Nephron progenitor cell (in vitro differentiated cells): ENCODE measurements around the gene MEF2D.

ENCODE experiments used
- DNase-seq: peaks from one replicate; pipeline ENCODE4 v3.0.0; 2021
- H3K27ac Mint-ChIP-seq: 2 replicates; pipeline ENCODE4 v1.8.0; 2021; ENCODE audit warnings: mild to moderate bottlenecking, moderate library complexity, mixed read lengths
- H3K27me3 Mint-ChIP-seq: 2 replicates; pipeline ENCODE4 v1.8.0; 2021; ENCODE audit warnings: mild to moderate bottlenecking, low read depth, mixed read lengths; ENCODE audit not compliant: poor library complexity
- H3K36me3 Mint-ChIP-seq: 2 replicates; pipeline ENCODE4 v1.8.0; 2021; ENCODE audit warnings: low read depth, mixed read lengths
- H3K4me1 Mint-ChIP-seq: 2 replicates; pipeline ENCODE4 v1.8.0; 2021; ENCODE audit warnings: mixed read lengths
- H3K4me3 Mint-ChIP-seq: 2 replicates; pipeline ENCODE4 v1.8.0; 2021; ENCODE audit warnings: mild to moderate bottlenecking, moderate library complexity, mixed read lengths
- H3K9me3 Mint-ChIP-seq: 2 replicates; pipeline ENCODE4 v1.8.0; 2021; ENCODE audit warnings: mild to moderate bottlenecking, moderate library complexity, mixed read lengths
- CTCF ChIP-seq: fragments of 200-600 bp; sonication (generic); IDR thresholded peaks from 2 replicates; pipeline ENCODE4 v1.5.0; 2021; ENCODE audit warnings: antibody characterized with exemption

MEF2D gene

GRCh38 chr1:156494309-156494895 is 6.2 kb downstream of the MEF2D start:
- H3K36me3 Mint-ChIP-seq, result no peaks in the 10 kb centered on the region
- no peak for DNase-seq
- H3K27me3 Mint-ChIP-seq, result no peaks in the 10 kb centered on the region
- H3K4me1 Mint-ChIP-seq, result peaks cover 96% of the 10 kb centered on the region
- no peak for TF ChIP-seq CTCF
- H3K27ac Mint-ChIP-seq, result no peak overlapping the region
- H3K9me3 Mint-ChIP-seq, result no peaks in the 10 kb centered on the region
- H3K4me3 Mint-ChIP-seq, result no peak overlapping the region

GRCh38 chr1:156493742-156494141 is 6.8 kb downstream of the MEF2D start:
- Mint-ChIP-seq H3K4me1 (peaks cover 97% of the 10 kb centered on the region), H3K27ac (no peak overlapping the region), H3K4me3 (no peak overlapping the region), H3K27me3 (no peaks in the 10 kb centered on the region), H3K36me3 (no peaks in the 10 kb centered on the region), H3K9me3 (no peaks in the 10 kb centered on the region)
- no peak for TF ChIP-seq CTCF
- no peak for DNase-seq

GRCh38 chr1:156493154-156493631 is 7.4 kb downstream of the MEF2D start:
- TF ChIP-seq CTCF, result no peak
- H3K4me3 Mint-ChIP-seq, result no peak overlapping the region
- no peak for DNase-seq
- no peaks in the 10 kb centered on the region for H3K27me3 Mint-ChIP-seq
- H3K27ac Mint-ChIP-seq, result peak overlapping the region; percentile 49
- no peaks in the 10 kb centered on the region for H3K36me3 Mint-ChIP-seq
- H3K4me1 Mint-ChIP-seq, result peaks cover 97% of the 10 kb centered on the region
- no peaks in the 10 kb centered on the region for H3K9me3 Mint-ChIP-seq

- no peaks in the 10 kb centered on the region for H3K27me3 Mint-ChIP-seq
- no peaks in the 10 kb centered on the region for H3K9me3 Mint-ChIP-seq
- TF ChIP-seq CTCF, result no peak
- no peak for DNase-seq
- H3K4me3 Mint-ChIP-seq, result no peak overlapping the region
- H3K4me1 Mint-ChIP-seq, result peaks cover 97% of the 10 kb centered on the region
- no peaks in the 10 kb centered on the region for H3K36me3 Mint-ChIP-seq
- H3K27ac Mint-ChIP-seq, result peak overlapping the region; percentile 49
These were observed 7.9 kb downstream of the MEF2D start for GRCh38 chr1:156492591-156493080.

- Mint-ChIP-seq H3K27ac (peak overlapping the region; percentile 71), H3K9me3 (no peaks in the 10 kb centered on the region), H3K27me3 (no peaks in the 10 kb centered on the region), H3K36me3 (no peaks in the 10 kb centered on the region), H3K4me3 (no peak overlapping the region), H3K4me1 (peaks cover 96% of the 10 kb centered on the region)
- TF ChIP-seq CTCF, result no peak
- DNase-seq, result no peak
These were observed 8.5 kb downstream of the MEF2D start for GRCh38 chr1:156492013-156492590.
